ENCODE measurements around the gene KDM7A. TPM values are rescaled to one million over a fixed set of nuclear protein-coding genes. Genes with fewer than 3 reads are reported as not detected.

KDM7A gene
- total RNA-seq, 2 donors from 2014 or later: 9.6 to 26.5 TPM

GRCh38 chr7:140142031-140142430, 34.8 kb downstream of the KDM7A start:
- Histone ChIP-seq H3K27me3 (replicated peaks; ENCODE audit: insufficient read depth) (no peaks in the 10 kb centered on the region), H3K36me3 (no peaks in the 10 kb centered on the region), H3K27ac (no peak overlapping the region), H3K9me3 (no peaks in the 10 kb centered on the region), H3K4me1 (replicated peaks) (no peaks in the 10 kb centered on the region), H3K4me3 (no peak overlapping the region)
- DNase-seq (ENCODE audit: low spot score): no peak
- intact Hi-C loops (cut with DNase I): no loop called here
- TF ChIP-seq POLR2A (IDR thresholded peaks at IDR 0.05): no peak
- TF ChIP-seq CTCF (IDR thresholded peaks at IDR 0.05): no peak
- TF ChIP-seq POLR2AphosphoS5 (IDR thresholded peaks at IDR 0.05): no peak

- Histone ChIP-seq H3K36me3 (no peaks in the 10 kb centered on the region), H3K27me3 (replicated peaks; ENCODE audit: insufficient read depth) (no peaks in the 10 kb centered on the region), H3K4me3 (no peak overlapping the region), H3K27ac (no peak overlapping the region), H3K4me1 (replicated peaks) (no peaks in the 10 kb centered on the region), H3K9me3 (no peaks in the 10 kb centered on the region)
- TF ChIP-seq POLR2A (IDR thresholded peaks at IDR 0.05) (no peak), CTCF (IDR thresholded peaks at IDR 0.05) (no peak), POLR2AphosphoS5 (IDR thresholded peaks at IDR 0.05) (no peak)
- 96% methylated on average over 3 of the region's 3 CpGs for WGBS
- intact Hi-C loops (cut with DNase I): no loop called here
- no peak for DNase-seq (ENCODE audit: low spot score)
Measured at GRCh38 chr7:140141256-140141655, 35.5 kb downstream of the KDM7A start.

GRCh38 chr7:140137078-140137477, 39.7 kb downstream of the KDM7A start:
- no peak overlapping the region for H3K27ac ChIP-seq
- H3K27me3 ChIP-seq (replicated peaks; ENCODE audit: insufficient read depth): no peaks in the 10 kb centered on the region
- DNase-seq (ENCODE audit: low spot score): no peak
- intact Hi-C loops (cut with DNase I): no loop called here
- H3K36me3 ChIP-seq: no peaks in the 10 kb centered on the region
- 89% methylated on average over 2 of the region's 2 CpGs for WGBS
- H3K9me3 ChIP-seq: no peaks in the 10 kb centered on the region
- no peak for TF ChIP-seq POLR2AphosphoS5 (IDR thresholded peaks at IDR 0.05)
- TF ChIP-seq CTCF (IDR thresholded peaks at IDR 0.05): no peak
- no peak for TF ChIP-seq POLR2A (IDR thresholded peaks at IDR 0.05)
- H3K4me3 ChIP-seq: no peak overlapping the region
- H3K4me1 ChIP-seq (replicated peaks): no peaks in the 10 kb centered on the region

- H3K4me3 ChIP-seq: no peak overlapping the region
- H3K9me3 ChIP-seq: no peaks in the 10 kb centered on the region
- DNase-seq (ENCODE audit: low spot score): no peak
- H3K36me3 ChIP-seq: no peaks in the 10 kb centered on the region
- no peaks in the 10 kb centered on the region for H3K4me1 ChIP-seq (replicated peaks)
- intact Hi-C loops (cut with DNase I): no loop called here
- TF ChIP-seq POLR2A (IDR thresholded peaks at IDR 0.05) (no peak), CTCF (IDR thresholded peaks at IDR 0.05) (no peak), POLR2AphosphoS5 (IDR thresholded peaks at IDR 0.05) (no peak)
- H3K27me3 ChIP-seq (replicated peaks; ENCODE audit: insufficient read depth): no peaks in the 10 kb centered on the region
- H3K27ac ChIP-seq: no peak overlapping the region
Measured at GRCh38 chr7:140136073-140136472, 40.7 kb downstream of the KDM7A start.

GRCh38 chr7:140134039-140134438, 42.7 kb downstream of the KDM7A start:
- TF ChIP-seq POLR2A (IDR thresholded peaks at IDR 0.05) (no peak), POLR2AphosphoS5 (IDR thresholded peaks at IDR 0.05) (no peak)
- Histone ChIP-seq H3K4me1 (replicated peaks) (no peaks in the 10 kb centered on the region), H3K27me3 (replicated peaks; ENCODE audit: insufficient read depth) (no peaks in the 10 kb centered on the region), H3K27ac (no peak overlapping the region), H3K4me3 (no peak overlapping the region), H3K9me3 (no peaks in the 10 kb centered on the region), H3K36me3 (no peaks in the 10 kb centered on the region)
- WGBS: 99% methylated on average over 2 of the region's 2 CpGs
- DNase-seq (ENCODE audit: low spot score): no peak
- intact Hi-C loops (cut with DNase I): no loop called here

All from prostate gland (tissue), 2 donors.